Panc1 (cell line): ENCODE data around the gene KRTAP16-1. TPM values are rescaled to one million over a fixed set of nuclear protein-coding genes. Genes with fewer than 3 reads are reported as not detected.

Experiments
- ATAC-seq: fragments of 200-7000 bp; cut with Tn5 transposase; 2 replicates; pipeline ENCODE4 v1.9.1; 2020; ENCODE audit warnings: mild to moderate bottlenecking, moderate library complexity
- BruUV-seq: library from RNA; stranded (reverse); fragments of 400-500 nt; replicated peaks from 2 replicates; lab custom pipeline; 2021; lab: Mats Ljungman, UMichigan
- CTCF ChIA-PET: fragments of 300-600 bp; sonication (Branson Sonifier 250); formaldehyde crosslinking; loops from one replicate; lab custom pipeline; 2022; ENCODE audit warnings: antibody characterized with exemption; lab: Charles Lee
- POLR2A ChIA-PET: fragments of 300-600 bp; sonication (Branson Sonifier 250); formaldehyde crosslinking; loops from one replicate; lab custom pipeline; 2022; ENCODE audit warnings: antibody characterized with exemption; lab: Charles Lee
- DNase-seq: peaks from one replicate; pipeline ENCODE4 v3.0.0-alpha.2; 2010; ENCODE audit warnings: low read depth, low spot score
- H3K27ac ChIP-seq: 2 replicates; pipeline ENCODE4 v1.5.1; 2011; ENCODE audit warnings: mild to moderate bottlenecking, low read length, inconsistent platforms
- H3K27me3 ChIP-seq: fragments of 200-500 bp; sonication (Bioruptor generic); 2 replicates; pipeline ENCODE4 v1.6.0; 2014; ENCODE audit warnings: low read length, inconsistent platforms; ENCODE audit not compliant: control insufficient read depth, insufficient read depth
- H3K36me3 ChIP-seq: fragments of 200-500 bp; sonication (Bioruptor generic); 2 replicates; pipeline ENCODE4 v1.5.1; 2014; ENCODE audit warnings: inconsistent platforms, mild to moderate bottlenecking, low read length, moderate library complexity; ENCODE audit not compliant: control insufficient read depth, insufficient read depth
- H3K4me1 ChIP-seq: 2 replicates; pipeline ENCODE4 v1.5.1; 2011; ENCODE audit warnings: inconsistent platforms, mild to moderate bottlenecking, low read length, moderate library complexity; ENCODE audit not compliant: control insufficient read depth, insufficient read depth
- H3K4me3 ChIP-seq, 2 experiments: 2 replicates each; pipeline ENCODE4 v1.5.1; 2011 to 2012; ENCODE audit warnings: low read depth in 2 of 2, low read length in 2 of 2, mild to moderate bottlenecking in 2 of 2, inconsistent platforms in 1 of 2, moderate library complexity in 1 of 2
- H3K9me3 ChIP-seq: fragments of 200-500 bp; sonication (Bioruptor generic); 2 replicates; pipeline ENCODE4 v1.5.1; 2014; ENCODE audit warnings: low read depth, mild to moderate bottlenecking, inconsistent platforms, low read length, moderate library complexity; ENCODE audit not compliant: control insufficient read depth, insufficient read depth
- POLR2AphosphoS5 ChIP-seq: IDR thresholded peaks from 2 replicates; pipeline ENCODE4 v1.6.1; 2012; ENCODE audit warnings: mild to moderate bottlenecking, low read depth, low read length, moderate library complexity
- SIN3A ChIP-seq: IDR thresholded peaks from 2 replicates; pipeline ENCODE4 v1.6.1; 2012; ENCODE audit warnings: low read depth, mild to moderate bottlenecking, low read length, moderate library complexity, borderline replicate concordance; ENCODE audit not compliant: insufficient read depth
- TCF7L2 ChIP-seq: IDR thresholded peaks from 2 replicates; pipeline ENCODE4 v1.6.1; 2011; ENCODE audit warnings: mild to moderate bottlenecking, low read depth, low read length, inconsistent platforms
- in situ Hi-C: cut with HindIII; loops from 2 replicates; pipeline ENCODE4 v1.10.0; 2016; ENCODE audit warnings: low sequenced_read_pairs, low pct_unique_long_range_greater_than_20kb
- intact Hi-C: fragments of 100-400 bp; cut with micrococcal nuclease; formaldehyde crosslinking; loops from one replicate; pipeline ENCODE4 v1.10.0; 2022; ENCODE audit not compliant: unreplicated experiment
- total RNA-seq: library from RNA; stranded (reverse); gene quantifications from one replicate; pipeline ENCODE4 v1.2.1, GENCODE V29; 2021; ENCODE audit not compliant: unreplicated experiment
- TF ChIP-seq, protein P1 (sequence below), 2 experiments: IDR thresholded peaks; 2 replicates each; pipeline ENCODE4 v1.6.1; 2011 to 2012; ENCODE audit warnings: low read depth in 2 of 2, control low read depth in 1 of 2, low read length in 1 of 2, mild to moderate bottlenecking in 1 of 2, moderate library complexity in 1 of 2; ENCODE audit not compliant: insufficient read depth in 1 of 2
- TF ChIP-seq, protein P2 (sequence below): fragments of 450-650 bp; IDR thresholded peaks from 2 replicates; pipeline ENCODE4 v1.5.1; 2017; ENCODE audit warnings: mild to moderate bottlenecking

KRTAP16-1 gene
- total RNA-seq, 1 experiment from 2014 or later = not detected

DNA sequence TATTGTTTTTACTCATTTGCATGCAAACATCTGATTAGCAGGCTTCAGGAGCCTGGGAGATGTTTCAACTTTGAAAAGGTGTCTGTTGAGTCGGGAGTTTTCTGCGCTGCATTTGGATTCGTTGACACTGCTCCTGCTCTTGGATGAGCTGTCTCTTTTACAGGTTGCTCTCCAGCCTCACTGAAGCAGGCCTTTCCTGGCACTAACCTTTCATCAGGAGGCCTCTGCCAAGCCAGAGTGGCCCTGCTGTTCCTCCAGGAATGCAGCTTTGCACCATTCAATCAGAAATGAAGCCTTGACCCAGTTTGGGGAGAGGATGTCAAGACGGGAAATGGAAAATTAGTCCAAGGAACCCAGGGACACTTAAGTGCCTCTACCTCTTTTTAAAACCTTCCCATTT is 6.1 kb downstream of the KRTAP16-1 start:
- H3K36me3 ChIP-seq = no peaks in the 10 kb centered on the region
- H3K4me3 ChIP-seq = no peak overlapping the region
- intact Hi-C loops (no loop called here), in situ Hi-C loops (no loop called here)
- peaks cover 2% of the 10 kb centered on the region; the same call in 1 of the 2 replicates for H3K27me3 ChIP-seq
- H3K9me3 ChIP-seq = no peaks in the 10 kb centered on the region
- POLR2A ChIA-PET = no interaction called here
- BruUV-seq = no TSS peak
- DNase-seq = no peak
- no peaks in the 10 kb centered on the region for H3K4me1 ChIP-seq
- ATAC-seq = no peak
- no peak overlapping the region for H3K27ac ChIP-seq
- CTCF ChIA-PET = no interaction called here
- no peak for TF ChIP-seq SIN3A
- TF ChIP-seq, protein P1, sequence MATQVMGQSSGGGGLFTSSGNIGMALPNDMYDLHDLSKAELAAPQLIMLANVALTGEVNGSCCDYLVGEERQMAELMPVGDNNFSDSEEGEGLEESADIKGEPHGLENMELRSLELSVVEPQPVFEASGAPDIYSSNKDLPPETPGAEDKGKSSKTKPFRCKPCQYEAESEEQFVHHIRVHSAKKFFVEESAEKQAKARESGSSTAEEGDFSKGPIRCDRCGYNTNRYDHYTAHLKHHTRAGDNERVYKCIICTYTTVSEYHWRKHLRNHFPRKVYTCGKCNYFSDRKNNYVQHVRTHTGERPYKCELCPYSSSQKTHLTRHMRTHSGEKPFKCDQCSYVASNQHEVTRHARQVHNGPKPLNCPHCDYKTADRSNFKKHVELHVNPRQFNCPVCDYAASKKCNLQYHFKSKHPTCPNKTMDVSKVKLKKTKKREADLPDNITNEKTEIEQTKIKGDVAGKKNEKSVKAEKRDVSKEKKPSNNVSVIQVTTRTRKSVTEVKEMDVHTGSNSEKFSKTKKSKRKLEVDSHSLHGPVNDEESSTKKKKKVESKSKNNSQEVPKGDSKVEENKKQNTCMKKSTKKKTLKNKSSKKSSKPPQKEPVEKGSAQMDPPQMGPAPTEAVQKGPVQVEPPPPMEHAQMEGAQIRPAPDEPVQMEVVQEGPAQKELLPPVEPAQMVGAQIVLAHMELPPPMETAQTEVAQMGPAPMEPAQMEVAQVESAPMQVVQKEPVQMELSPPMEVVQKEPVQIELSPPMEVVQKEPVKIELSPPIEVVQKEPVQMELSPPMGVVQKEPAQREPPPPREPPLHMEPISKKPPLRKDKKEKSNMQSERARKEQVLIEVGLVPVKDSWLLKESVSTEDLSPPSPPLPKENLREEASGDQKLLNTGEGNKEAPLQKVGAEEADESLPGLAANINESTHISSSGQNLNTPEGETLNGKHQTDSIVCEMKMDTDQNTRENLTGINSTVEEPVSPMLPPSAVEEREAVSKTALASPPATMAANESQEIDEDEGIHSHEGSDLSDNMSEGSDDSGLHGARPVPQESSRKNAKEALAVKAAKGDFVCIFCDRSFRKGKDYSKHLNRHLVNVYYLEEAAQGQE (IDR thresholded peaks at IDR 0.05; ENCODE audit: insufficient read depth in 1 of 2, low read depth in 2 of 2, low read length in 1 of 2) = no peak
- no peak for TF ChIP-seq POLR2AphosphoS5
- TF ChIP-seq, protein P2, sequence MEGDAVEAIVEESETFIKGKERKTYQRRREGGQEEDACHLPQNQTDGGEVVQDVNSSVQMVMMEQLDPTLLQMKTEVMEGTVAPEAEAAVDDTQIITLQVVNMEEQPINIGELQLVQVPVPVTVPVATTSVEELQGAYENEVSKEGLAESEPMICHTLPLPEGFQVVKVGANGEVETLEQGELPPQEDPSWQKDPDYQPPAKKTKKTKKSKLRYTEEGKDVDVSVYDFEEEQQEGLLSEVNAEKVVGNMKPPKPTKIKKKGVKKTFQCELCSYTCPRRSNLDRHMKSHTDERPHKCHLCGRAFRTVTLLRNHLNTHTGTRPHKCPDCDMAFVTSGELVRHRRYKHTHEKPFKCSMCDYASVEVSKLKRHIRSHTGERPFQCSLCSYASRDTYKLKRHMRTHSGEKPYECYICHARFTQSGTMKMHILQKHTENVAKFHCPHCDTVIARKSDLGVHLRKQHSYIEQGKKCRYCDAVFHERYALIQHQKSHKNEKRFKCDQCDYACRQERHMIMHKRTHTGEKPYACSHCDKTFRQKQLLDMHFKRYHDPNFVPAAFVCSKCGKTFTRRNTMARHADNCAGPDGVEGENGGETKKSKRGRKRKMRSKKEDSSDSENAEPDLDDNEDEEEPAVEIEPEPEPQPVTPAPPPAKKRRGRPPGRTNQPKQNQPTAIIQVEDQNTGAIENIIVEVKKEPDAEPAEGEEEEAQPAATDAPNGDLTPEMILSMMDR = no peak
- no peak for TF ChIP-seq TCF7L2

DNA sequence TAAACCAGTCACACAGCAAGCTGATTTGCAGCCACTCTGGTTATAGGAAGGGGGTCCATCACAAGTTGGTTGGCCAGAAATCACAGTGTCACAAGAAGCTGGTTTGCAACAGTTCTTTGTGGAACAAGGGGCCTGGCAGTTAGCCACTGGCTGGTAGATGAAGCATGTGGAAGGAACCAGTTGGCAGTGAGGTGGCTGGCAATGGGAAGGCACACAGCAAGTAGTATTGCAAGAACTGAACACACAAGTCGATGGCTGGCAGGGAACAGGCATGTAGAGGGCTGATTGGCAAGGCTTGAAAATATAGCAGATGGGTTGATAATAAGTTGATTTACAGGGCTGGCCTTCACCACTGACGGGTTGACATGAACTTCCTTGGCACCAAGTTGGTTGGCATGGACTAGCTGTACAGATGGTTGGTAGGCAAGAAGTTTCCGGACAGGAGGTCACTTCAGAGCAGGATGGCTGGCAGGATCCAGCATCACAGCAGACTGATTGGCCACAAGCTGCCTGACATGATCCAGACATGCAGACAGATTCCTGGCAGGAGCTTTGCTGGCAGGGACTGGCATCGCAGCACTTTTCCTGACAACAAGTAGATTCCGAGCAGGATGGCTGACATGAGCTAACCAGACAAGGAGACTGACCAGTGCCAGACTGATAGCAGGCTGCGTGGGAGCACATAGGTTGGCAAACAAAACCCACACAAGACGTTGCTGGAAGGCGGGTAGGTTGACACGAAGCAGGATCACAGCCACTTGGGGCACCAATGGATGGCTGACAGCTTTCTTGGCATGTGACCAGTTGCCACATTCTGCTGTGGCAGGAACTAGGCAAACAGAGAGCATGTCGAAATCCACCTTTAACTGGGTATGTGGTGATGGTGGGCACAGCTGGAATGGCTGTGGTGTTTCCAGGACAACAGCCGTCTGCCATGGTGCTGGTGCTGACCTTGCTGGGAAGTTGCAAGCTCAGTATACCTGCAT is 6.9 kb downstream of the KRTAP16-1 start, which contains the start of gene KRTAP29-1:
Gene KRTAP29-1 (minus strand): TSS at position 936 of the 986 bp plus-strand sequence. CDS start 0 bp downstream, at position 936.
- in situ Hi-C loops = no loop called here
- H3K4me3 ChIP-seq = no peak within 1 kb of the TSS
- H3K36me3 ChIP-seq = no peaks in the 10 kb centered on the region
- ATAC-seq = no peak
- no TSS peak for BruUV-seq
- no peaks in the 10 kb centered on the region for H3K4me1 ChIP-seq
- peaks cover 2% of the 10 kb centered on the region; the same call in 1 of the 2 replicates for H3K27me3 ChIP-seq
- no peak for DNase-seq
- TF ChIP-seq, protein P2 = no peak
- TF ChIP-seq POLR2AphosphoS5 (no peak), TCF7L2 (no peak), SIN3A (no peak)
- TF ChIP-seq, protein P1 (IDR thresholded peaks at IDR 0.05; ENCODE audit: insufficient read depth in 1 of 2, low read depth in 2 of 2, low read length in 1 of 2) = no peak
- ChIA-PET POLR2A (no interaction called here), CTCF (no interaction called here)
- no peaks in the 10 kb centered on the region for H3K9me3 ChIP-seq
- intact Hi-C loops = no loop called here
- H3K27ac ChIP-seq = no peak within 1 kb of the TSS
